HAP-1 (cell line): ENCODE results near the gene LRCOL1.

Source experiments
- DNase-seq, 2 experiments: peaks; one replicate each; pipeline ENCODE4 v3.0.0-alpha.2; 2016 to 2020; ENCODE audit warnings: low spot score in 2 of 2
- H3K27me3 ChIP-seq: fragments of 250-450 bp; sonication (Bioruptor Pico); 2 replicates; pipeline ENCODE4 v1.5.1; 2020; ENCODE audit warnings: low read depth, mild to moderate bottlenecking, moderate library complexity
- H3K36me3 ChIP-seq: fragments of 250-450 bp; sonication (Bioruptor Pico); replicated peaks from 2 replicates; pipeline ENCODE4 v1.5.1; 2020; ENCODE audit warnings: mild to moderate bottlenecking
- H3K4me1 ChIP-seq: fragments of 250-450 bp; sonication (Bioruptor Pico); 2 replicates; pipeline ENCODE4 v1.5.1; 2020; ENCODE audit warnings: mild to moderate bottlenecking
- H3K4me3 ChIP-seq: fragments of 250-450 bp; sonication (Bioruptor Pico); 2 replicates; pipeline ENCODE4 v1.5.1; 2020; ENCODE audit warnings: mild to moderate bottlenecking, moderate library complexity
- H3K9me3 ChIP-seq: fragments of 250-450 bp; sonication (Bioruptor Pico); 2 replicates; pipeline ENCODE4 v1.5.1; 2020; ENCODE audit warnings: mild to moderate bottlenecking, moderate library complexity
- in situ Hi-C: fragments of 300-500 bp; cut with MboI; formaldehyde crosslinking; loops from 3 replicates; pipeline ENCODE4 v1.14.3; 2020; ENCODE audit warnings: low sequenced_read_pairs, inconsistent platforms, mixed read lengths

Gene LRCOL1

DNA sequence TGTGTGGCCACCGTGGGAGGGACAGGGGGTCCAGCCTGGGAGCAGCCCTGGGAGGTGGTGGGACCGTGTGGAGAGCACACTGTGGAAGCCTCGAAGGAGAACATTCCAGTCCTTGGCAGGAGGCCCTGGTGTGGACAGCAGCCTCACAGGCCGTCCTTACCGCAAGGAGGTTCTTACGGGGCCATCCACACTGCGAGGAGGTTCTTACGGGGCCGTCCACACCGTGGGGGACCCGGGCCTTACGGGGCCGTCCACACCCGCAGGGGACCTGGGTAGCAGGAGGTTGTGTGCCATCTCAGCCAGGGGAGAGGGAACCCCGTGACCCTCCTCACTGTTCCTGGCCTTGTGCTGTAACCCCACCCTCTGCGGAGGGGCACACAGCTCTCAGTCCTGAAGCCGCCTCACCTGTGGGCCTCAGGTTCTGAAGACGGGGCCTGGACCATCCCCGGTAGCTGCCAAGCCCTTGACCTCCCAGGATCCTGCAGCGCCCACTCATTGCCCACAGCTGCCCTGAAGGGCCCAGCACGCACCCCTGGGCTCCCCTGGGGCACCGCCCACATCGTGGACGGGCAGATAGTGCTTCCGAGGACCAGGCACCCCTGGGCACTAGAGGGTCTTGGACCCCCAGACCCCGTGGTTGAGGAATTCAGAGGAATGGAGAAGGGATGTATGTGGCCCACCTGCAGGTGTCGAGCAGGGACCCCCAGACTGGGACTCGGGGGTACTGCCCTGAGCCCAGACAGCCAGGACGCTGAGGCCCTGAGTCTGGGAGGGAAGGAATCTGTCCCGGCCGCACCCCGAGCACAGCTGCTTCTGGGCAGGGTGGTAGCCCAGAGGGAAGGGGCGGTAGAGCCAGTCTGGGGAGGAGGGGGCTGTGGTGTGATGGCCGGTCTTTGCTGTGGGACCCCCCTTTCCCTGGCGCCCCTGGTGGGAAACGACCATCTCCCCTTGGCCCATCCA is 37.3 kb downstream of the LRCOL1 start:
- Histone ChIP-seq H3K4me1 (no peaks in the 10 kb centered on the region), H3K36me3 (peaks cover 50% of the 10 kb centered on the region)
- DNase-seq, result no peak

DNA sequence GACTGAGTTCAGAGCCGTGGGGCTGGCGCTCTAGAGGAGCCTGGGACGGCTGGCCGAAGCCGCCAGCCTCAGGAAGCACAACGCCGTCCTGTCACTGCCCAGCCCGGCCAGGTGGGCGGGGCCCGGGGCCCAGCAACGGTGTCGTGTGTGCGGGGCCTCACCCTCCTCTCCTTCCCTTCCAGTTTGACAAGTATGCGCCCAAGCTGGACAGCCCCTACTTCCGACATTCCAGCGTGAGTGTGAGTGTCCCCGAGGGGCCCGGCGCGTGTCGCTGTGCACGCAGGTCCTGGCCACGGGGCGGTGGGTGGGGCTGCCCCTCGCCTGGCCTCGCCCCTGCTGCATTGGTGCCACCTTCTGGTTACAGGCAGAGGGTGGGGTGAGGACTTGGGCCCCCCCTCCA is 38.3 kb downstream of the LRCOL1 start:
- Histone ChIP-seq H3K4me3 (no peak overlapping the region), H3K4me1 (no peaks in the 10 kb centered on the region), H3K36me3 (peaks cover 45% of the 10 kb centered on the region), H3K9me3 (no peaks in the 10 kb centered on the region), H3K27me3 (no peaks in the 10 kb centered on the region)
- in situ Hi-C loops, result loop anchor here (25.0 kb wide), 1 partner anchor 410 kb away; no protein-coding TSS in a partner anchor
- DNase-seq, result no peak

More for the DNA sequence above, 37.3 kb downstream of the LRCOL1 start:
- H3K27me3 ChIP-seq, result no peaks in the 10 kb centered on the region
- H3K4me3 ChIP-seq, result no peak overlapping the region
- H3K9me3 ChIP-seq, result no peaks in the 10 kb centered on the region
- in situ Hi-C loops, result loop anchor here (25.0 kb wide), 1 partner anchor 411 kb away; no protein-coding TSS in a partner anchor

DNA sequence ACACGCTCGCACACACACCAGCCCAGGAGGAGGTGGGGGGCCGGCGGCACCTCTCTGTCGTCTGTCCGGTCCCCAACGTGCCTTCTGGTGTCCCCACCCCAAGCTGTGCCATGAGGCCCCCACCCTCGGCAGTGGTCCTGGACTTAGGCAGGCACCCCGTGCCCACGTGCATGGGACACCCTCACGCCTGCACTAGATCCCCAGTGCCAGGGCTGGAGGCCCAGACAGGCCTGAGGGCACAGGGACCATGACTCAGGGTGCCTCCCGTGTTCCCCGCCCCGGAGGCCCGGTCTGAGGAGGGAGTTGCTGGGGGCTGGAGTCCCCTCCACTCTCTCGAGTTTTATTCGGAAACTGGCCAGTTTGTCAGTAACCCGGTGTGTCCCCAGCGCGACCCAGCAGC is 38.8 kb downstream of the LRCOL1 start:
- Histone ChIP-seq H3K36me3 (peaks cover 40% of the 10 kb centered on the region), H3K4me3 (no peak overlapping the region), H3K27me3 (no peaks in the 10 kb centered on the region), H3K4me1 (no peaks in the 10 kb centered on the region), H3K9me3 (no peaks in the 10 kb centered on the region)
- in situ Hi-C loops, result loop anchor here (25.0 kb wide), 1 partner anchor 409 kb away; no protein-coding TSS in a partner anchor
- no peak for DNase-seq

DNA sequence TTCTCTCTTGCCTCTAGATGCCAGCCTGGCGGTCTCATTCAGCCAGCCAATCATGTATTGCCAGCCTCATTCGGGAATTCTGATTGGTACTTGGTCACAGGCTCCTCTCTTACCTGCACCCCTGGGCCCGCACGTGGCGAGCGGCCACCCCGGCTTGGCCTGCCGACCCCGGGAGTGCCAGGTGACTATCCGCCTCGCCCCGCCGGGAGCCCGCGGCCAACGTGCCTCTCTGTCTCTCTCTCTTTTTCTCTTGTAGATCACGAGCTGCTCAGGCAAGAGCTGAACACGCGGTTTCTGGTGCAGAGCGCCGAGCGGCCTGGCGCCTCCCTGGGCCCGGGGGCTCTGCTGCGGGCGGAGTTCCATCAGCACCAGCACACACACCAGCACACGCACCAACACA is 39.3 kb downstream of the LRCOL1 start:
- Histone ChIP-seq H3K9me3 (no peaks in the 10 kb centered on the region), H3K4me3 (no peak overlapping the region), H3K4me1 (no peaks in the 10 kb centered on the region), H3K27me3 (no peaks in the 10 kb centered on the region), H3K36me3 (peaks cover 34% of the 10 kb centered on the region)
- in situ Hi-C loops, result loop anchor here (25.0 kb wide), 1 partner anchor 409 kb away; no protein-coding TSS in a partner anchor
- DNase-seq, result no peak

DNA sequence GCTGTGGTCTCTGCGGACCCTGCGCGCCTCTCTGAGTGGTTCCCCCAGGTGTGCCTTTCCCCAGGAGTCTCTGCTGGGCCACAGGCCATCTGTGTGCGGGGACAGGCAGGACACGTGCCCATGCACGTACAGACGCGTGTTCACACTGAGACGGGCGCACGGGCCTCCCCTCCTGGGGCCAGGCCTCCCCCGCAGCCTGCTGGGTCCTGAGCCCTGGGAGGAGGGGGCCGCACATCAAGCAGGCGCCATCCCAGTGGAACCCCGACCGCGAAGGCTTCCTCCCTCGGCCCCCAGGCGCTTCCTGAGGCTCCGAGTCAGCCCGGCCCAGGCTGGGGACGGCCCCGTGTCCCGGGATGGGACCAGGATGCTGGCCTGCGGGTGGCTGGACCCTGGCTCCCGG is 39.7 kb downstream of the LRCOL1 start:
- Histone ChIP-seq H3K4me3 (no peak overlapping the region), H3K9me3 (no peaks in the 10 kb centered on the region), H3K27me3 (no peaks in the 10 kb centered on the region), H3K4me1 (no peaks in the 10 kb centered on the region), H3K36me3 (peaks cover 35% of the 10 kb centered on the region)
- DNase-seq, result no peak
- in situ Hi-C loops, result loop anchor here (25.0 kb wide), 1 partner anchor 408 kb away; no protein-coding TSS in a partner anchor

DNA sequence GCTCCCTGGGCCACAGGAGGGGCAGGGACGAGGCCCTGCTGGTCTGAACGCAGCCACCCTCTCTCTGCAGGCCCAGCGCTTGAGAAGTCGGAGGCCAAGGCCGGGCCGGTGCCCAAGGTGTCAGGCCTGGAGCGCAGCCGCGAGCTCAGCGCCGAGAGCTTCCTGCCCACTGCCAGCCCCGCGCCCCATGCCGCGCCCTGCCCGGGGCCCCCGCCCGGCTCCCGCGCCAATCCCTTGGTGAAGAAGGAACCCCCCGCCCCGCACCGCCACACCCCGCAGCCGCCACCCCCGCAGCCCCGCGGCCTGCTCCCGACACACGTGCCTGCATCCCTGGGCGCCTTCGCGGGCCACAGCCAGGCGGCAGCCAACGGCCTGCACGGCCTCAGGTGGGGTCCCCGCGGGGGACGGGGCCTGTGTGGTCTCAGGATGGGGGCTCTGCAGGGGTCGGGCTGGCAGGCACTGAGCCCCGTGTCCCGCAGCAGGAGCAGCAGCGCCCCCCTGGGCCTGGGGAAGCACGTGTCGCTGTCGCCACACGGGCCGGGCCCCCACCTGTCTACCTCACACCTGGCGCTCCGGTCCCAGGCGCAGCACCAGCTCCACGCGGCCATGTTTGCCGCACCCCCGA is 40.4 kb downstream of the LRCOL1 start:
- H3K9me3 ChIP-seq, result no peaks in the 10 kb centered on the region
- no peak for DNase-seq
- H3K36me3 ChIP-seq, result peaks cover 35% of the 10 kb centered on the region
- in situ Hi-C loops, result loop anchor here (10.0 to 25.0 kb wide), 2 partner anchors 155 to 408 kb away; no protein-coding TSS in a partner anchor
- no peak overlapping the region for H3K4me3 ChIP-seq
- H3K27me3 ChIP-seq, result no peaks in the 10 kb centered on the region
- H3K4me1 ChIP-seq, result no peaks in the 10 kb centered on the region

DNA sequence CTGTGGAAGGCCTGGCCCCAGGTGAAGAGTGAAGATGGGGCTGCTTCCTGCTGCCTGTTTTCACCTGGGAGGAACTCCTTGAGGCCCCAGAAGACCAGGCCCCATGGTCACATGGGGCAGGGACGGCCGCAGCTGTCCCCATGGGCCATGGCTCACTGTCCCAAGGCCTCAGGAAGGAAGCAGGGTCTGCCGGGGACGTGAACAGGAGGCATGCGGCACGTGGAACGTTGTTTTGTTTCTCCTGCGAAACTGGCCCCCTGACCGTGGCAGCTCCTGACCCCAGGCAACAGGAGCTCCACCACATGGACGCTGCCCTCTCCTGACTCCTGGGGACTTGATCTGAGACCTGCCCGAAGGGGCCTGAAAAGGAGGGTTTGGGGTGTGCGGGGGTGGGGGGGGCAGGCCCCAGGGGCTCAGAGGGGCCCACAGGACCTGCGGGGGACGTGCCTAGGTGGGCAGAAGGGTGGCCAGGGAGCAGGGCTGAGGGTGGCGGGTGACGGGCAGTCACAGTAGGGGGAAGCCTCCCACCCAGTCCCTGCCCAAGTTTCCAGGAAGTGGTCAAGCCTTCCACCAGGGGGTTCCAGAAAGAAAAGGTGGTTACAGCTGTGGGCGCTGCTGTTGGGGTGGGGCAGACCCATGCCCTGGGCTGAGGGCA is 41.4 kb downstream of the LRCOL1 start:
- no peak overlapping the region for H3K4me3 ChIP-seq
- H3K36me3 ChIP-seq, result peaks cover 25% of the 10 kb centered on the region

DNA sequence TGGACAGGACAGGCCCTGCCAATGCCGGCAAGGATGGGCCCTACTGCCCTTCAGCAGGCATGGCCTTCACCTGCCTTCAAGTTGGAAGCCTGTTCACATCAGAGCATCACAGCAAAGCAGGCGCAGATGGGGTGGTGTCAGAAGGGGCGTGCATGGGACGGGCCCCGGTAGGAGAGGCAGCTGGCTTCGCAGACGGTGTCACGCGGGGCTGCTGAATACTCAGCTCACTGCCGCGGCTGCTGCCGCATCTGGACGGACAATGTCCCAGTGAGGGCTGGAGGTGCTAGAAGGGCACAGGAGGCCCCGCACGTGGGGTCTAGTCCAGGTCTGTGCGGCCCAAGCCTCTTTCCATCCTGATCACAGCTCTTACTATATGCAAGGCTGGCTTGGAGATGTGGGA is 42.1 kb downstream of the LRCOL1 start:
- DNase-seq, result no peak
- Histone ChIP-seq H3K4me1 (no peaks in the 10 kb centered on the region), H3K4me3 (no peak overlapping the region), H3K27me3 (no peaks in the 10 kb centered on the region), H3K9me3 (no peaks in the 10 kb centered on the region), H3K36me3 (peaks cover 21% of the 10 kb centered on the region)
- in situ Hi-C loops, result loop anchor here (10.0 to 25.0 kb wide), 2 partner anchors 154 to 406 kb away; no protein-coding TSS in a partner anchor

More for the DNA sequence above, 41.4 kb downstream of the LRCOL1 start:
- no peaks in the 10 kb centered on the region for H3K9me3 ChIP-seq
- no peak for DNase-seq
- H3K27me3 ChIP-seq, result no peaks in the 10 kb centered on the region
- in situ Hi-C loops, result loop anchor here (10.0 to 25.0 kb wide), 2 partner anchors 154 to 407 kb away; no protein-coding TSS in a partner anchor
- no peaks in the 10 kb centered on the region for H3K4me1 ChIP-seq

DNA sequence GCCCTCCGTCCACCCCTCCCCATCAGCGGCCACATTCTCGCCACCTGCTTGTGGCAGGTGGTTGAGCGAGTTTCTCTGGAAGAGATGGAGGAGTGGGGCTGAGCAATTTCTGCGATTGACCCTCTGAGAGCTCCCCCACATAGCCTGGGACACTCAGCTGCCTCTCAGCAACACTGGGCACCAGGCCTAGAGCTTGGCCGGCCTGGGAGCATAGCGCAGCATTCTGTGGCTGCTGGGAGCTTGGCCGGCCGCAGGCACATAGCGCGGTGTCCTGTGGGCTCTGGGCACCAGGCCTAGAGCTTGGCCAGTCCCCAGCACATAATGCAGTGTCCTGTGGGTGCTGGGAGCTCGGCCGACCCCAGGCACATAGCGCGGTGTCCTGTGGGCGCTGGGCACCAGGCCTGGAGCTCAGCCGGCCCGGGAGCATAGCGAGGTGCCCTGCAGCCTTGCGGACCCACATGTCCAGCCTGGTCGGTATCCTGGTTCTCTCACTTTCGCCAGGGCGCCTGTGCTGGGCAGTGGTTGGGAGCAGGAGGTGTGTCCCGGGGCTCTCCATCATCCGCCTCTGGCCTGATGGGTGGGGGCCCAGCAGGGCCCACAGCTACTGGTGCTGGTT is 43.8 kb downstream of the LRCOL1 start:
- H3K27me3 ChIP-seq, result no peaks in the 10 kb centered on the region
- no peak for DNase-seq
- in situ Hi-C loops, result loop anchor here (10.0 to 25.0 kb wide), 2 partner anchors 152 to 404 kb away; no protein-coding TSS in a partner anchor
- H3K9me3 ChIP-seq, result no peaks in the 10 kb centered on the region
- H3K4me1 ChIP-seq, result no peaks in the 10 kb centered on the region
- peaks cover 11% of the 10 kb centered on the region for H3K36me3 ChIP-seq
- H3K4me3 ChIP-seq, result no peak overlapping the region

DNA sequence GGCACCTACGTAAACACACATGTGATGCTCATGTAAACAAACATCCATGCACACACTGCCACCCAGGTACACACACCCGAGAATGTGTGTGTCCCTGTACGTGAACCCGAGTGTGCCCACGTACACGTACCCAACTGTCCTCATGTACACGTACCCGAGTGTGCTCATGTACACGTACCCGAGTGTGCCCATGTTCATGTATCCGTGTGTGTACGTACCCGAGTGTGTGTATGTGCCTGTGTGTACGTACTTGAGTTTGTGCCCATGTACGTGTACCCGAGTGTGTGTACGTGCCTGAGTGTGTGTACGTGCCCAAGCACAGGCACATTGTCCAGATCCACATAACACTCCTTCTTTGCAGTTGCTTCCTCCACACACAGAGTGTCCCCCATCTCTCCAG is 45.0 kb downstream of the LRCOL1 start:
- in situ Hi-C loops, result loop anchor here (10.0 to 25.0 kb wide), 2 partner anchors 151 to 403 kb away; no protein-coding TSS in a partner anchor

DNA sequence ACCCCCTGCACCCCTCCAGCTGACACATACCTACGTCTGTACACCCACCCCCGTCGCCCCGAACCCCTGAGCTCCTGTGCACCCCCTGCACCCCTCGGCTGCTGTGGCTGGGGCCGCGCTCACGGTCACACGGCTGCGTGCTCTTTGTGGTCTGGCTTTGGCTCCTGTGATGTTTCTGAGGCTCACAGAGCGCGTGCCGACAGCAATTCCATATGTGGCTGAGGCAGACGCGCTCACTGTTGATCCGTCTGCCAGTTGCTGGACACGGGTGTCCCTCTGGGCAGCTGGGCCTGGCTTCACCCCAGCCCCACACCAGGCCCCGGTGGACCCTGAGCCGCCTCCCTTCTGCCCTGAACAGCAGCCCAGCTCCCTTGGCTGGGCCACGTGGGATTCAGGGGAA is 46.5 kb downstream of the LRCOL1 start:
- Histone ChIP-seq H3K27me3 (no peaks in the 10 kb centered on the region), H3K9me3 (no peaks in the 10 kb centered on the region), H3K4me1 (no peaks in the 10 kb centered on the region), H3K4me3 (no peak overlapping the region), H3K36me3 (peaks cover 11% of the 10 kb centered on the region)
- no peak for DNase-seq
- in situ Hi-C loops, result loop anchor here (10.0 to 25.0 kb wide), 2 partner anchors 149 to 402 kb away; no protein-coding TSS in a partner anchor

More for the DNA sequence above, 45.0 kb downstream of the LRCOL1 start:
- no peaks in the 10 kb centered on the region for H3K27me3 ChIP-seq
- peaks cover 11% of the 10 kb centered on the region for H3K36me3 ChIP-seq
- no peak overlapping the region for H3K4me3 ChIP-seq
- no peak for DNase-seq
- H3K9me3 ChIP-seq, result no peaks in the 10 kb centered on the region
- no peaks in the 10 kb centered on the region for H3K4me1 ChIP-seq

DNA sequence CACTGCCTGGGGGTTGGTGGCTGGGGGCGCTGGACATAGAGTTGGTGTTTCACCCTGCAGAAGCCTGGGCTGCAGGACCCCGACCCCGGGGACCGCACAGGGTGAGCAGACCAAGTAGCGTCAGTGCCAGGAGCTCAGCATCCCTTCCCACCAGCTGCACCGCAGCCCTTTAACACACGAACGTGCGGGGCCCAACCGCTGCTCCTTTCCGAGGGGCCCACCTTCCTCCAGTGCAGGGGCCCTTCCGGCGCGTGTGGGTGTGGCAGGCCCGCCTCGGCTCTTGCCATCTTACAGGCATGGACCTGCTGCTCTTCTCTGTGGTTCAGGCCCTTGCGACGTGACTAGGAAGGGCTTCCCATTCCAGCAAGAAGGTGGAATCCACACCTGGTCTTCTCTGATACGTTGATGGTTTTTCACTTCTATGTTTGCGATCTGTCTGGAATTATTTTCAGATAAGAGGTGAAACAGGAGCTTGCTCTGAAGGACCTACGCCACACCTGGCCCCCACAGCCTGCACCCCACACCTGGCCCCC is 47.8 kb downstream of the LRCOL1 start:
- Histone ChIP-seq H3K9me3 (no peaks in the 10 kb centered on the region), H3K36me3 (peaks cover 7% of the 10 kb centered on the region), H3K27me3 (no peaks in the 10 kb centered on the region), H3K4me3 (no peak overlapping the region), H3K4me1 (no peaks in the 10 kb centered on the region)
- in situ Hi-C loops, result loop anchor here (10.0 to 25.0 kb wide), 2 partner anchors 148 to 400 kb away; no protein-coding TSS in a partner anchor
- DNase-seq, result no peak
